ENCODE data around the gene IL32. TPM values are rescaled to one million over a fixed set of nuclear protein-coding genes. Genes with fewer than 3 reads are reported as not detected.

The IL32 gene
- total RNA-seq, 4 donors from 2014 or later = 21.9 to 720 (median 492) TPM

DNA sequence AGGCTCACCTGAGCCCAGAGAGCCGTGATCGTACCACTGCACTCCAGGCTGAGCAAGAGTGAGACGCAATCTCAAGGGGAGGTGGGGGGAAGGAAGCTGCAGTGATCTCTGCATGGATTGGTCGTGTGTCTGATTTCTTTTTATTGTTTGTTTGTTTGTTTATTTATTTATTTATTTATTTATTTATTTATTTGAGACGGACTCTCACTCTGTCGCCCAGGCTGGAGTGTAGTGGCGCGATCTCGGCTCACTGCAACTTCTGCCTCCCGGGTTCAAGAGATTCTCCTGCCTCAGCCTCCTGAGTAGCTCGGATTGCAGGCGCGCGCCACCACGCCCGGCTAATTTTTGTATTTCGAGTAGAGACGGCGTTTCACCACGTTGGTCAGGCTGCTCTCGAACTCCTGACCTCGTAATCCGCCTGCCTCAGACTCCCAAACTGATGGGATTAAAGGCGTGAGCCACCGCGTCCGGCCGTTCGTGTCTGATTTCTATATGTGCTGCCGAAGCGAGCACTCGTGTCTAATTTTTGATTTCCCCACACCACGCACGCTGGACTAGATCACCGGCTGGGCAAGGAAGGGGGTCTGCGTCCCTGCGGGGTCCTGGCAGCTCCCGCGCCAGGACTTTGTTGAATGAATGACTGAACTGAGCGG lies 45.7 kb upstream of the IL32 start:
- Histone ChIP-seq H3K36me3 (no peaks in the 10 kb centered on the region), H3K27ac (peak overlapping the region; percentile 92 to 94 (median 93)), H3K4me3 (peak overlapping the region; percentile 2 to 66 (median 52)), H3K4me1 (peaks cover 24 to 52% (median 43%) of the 10 kb centered on the region in 4 donors), H3K9me3 (no peaks in the 10 kb centered on the region), H3K27me3 (peaks cover 21% of the 10 kb centered on the region)
- intact Hi-C loops (cut with DNase I; ENCODE audit: low total_unique reads) = no loop called here
- in situ Hi-C loops (cut with MboI; ENCODE audit: low pct_ligation_motif_present in 1 of 4, low pct_unique_long_range_greater_than_20kb in 1 of 4, low sequenced_read_pairs in 3 of 4) = no loop called here
- DNase-seq = no peak
- WGBS, 2 donors (ENCODE audit: low coverage in 1 of 2) = 36% methylated on average over 37 of the region's 40 CpGs; no CpG with 5 or more reads in 1 of the 2 donors
- TF ChIP-seq POLR2A (IDR thresholded peaks at IDR 0.05) = no peak
- no peak for TF ChIP-seq EP300 (IDR thresholded peaks at IDR 0.05; ENCODE audit: low read depth)
- TF ChIP-seq, protein P1, sequence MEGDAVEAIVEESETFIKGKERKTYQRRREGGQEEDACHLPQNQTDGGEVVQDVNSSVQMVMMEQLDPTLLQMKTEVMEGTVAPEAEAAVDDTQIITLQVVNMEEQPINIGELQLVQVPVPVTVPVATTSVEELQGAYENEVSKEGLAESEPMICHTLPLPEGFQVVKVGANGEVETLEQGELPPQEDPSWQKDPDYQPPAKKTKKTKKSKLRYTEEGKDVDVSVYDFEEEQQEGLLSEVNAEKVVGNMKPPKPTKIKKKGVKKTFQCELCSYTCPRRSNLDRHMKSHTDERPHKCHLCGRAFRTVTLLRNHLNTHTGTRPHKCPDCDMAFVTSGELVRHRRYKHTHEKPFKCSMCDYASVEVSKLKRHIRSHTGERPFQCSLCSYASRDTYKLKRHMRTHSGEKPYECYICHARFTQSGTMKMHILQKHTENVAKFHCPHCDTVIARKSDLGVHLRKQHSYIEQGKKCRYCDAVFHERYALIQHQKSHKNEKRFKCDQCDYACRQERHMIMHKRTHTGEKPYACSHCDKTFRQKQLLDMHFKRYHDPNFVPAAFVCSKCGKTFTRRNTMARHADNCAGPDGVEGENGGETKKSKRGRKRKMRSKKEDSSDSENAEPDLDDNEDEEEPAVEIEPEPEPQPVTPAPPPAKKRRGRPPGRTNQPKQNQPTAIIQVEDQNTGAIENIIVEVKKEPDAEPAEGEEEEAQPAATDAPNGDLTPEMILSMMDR (IDR thresholded peaks at IDR 0.05) = no peak
- no peak for TF ChIP-seq POLR2AphosphoS5 (IDR thresholded peaks at IDR 0.05)

DNA sequence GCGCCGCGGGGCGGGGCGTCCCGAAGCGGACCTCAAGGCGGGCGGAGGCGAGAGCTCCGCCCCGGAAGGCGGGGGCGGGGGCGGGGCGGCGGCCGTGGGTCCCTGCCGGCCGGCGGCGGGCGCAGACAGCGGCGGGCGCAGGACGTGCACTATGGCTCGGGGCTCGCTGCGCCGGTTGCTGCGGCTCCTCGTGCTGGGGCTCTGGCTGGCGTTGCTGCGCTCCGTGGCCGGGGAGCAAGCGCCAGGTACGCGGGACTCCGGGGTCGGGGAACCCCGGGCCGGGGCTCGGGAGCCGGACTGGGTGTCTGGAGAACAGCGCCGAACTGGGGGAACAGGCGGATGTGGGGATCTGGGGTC lies 45.2 kb upstream of the IL32 start, which contains the start of gene TNFRSF12A:
TSS of gene TNFRSF12A (plus strand) at position 122 of the 357 bp plus-strand sequence. CDS start at position 152, 30 bp downstream.
- TF ChIP-seq POLR2AphosphoS5 (IDR thresholded peaks at IDR 0.05) (peak; percentile 85 to 95 (median 90)), EP300 (IDR thresholded peaks at IDR 0.05; ENCODE audit: low read depth) (no peak), POLR2A (IDR thresholded peaks at IDR 0.05) (peak; percentile 80)
- TF ChIP-seq, protein P1 (IDR thresholded peaks at IDR 0.05) = peak in 1 of 5 experiments; percentile 2
- Histone ChIP-seq H3K27ac (peak within 1 kb of the TSS; percentile 92 to 94 (median 93)), H3K36me3 (no peaks in the 10 kb centered on the region), H3K4me1 (peaks cover 24 to 57% (median 45%) of the 10 kb centered on the region in 4 donors), H3K4me3 (peak within 1 kb of the TSS; percentile 45 to 66 (median 54)), H3K9me3 (no peaks in the 10 kb centered on the region), H3K27me3 (peaks cover 21% of the 10 kb centered on the region)
- WGBS, 2 donors (ENCODE audit: low coverage in 1 of 2) = 0% methylated on average over 4 of the region's 49 CpGs; no CpG with 5 or more reads in 1 of the 2 donors
- in situ Hi-C loops (cut with MboI; ENCODE audit: low pct_ligation_motif_present in 1 of 4, low pct_unique_long_range_greater_than_20kb in 1 of 4, low sequenced_read_pairs in 3 of 4) (no loop called here), intact Hi-C loops (cut with DNase I; ENCODE audit: low total_unique reads) (no loop called here)
- DNase-seq = peak; percentile 83

- no peaks in the 10 kb centered on the region for H3K36me3 ChIP-seq
- H3K27ac ChIP-seq = peak overlapping the region; percentile 92 to 94 (median 93)
- in situ Hi-C loops (cut with MboI; ENCODE audit: low pct_ligation_motif_present in 1 of 4, low pct_unique_long_range_greater_than_20kb in 1 of 4, low sequenced_read_pairs in 3 of 4) (no loop called here), intact Hi-C loops (cut with DNase I; ENCODE audit: low total_unique reads) (no loop called here)
- DNase-seq = peak; percentile 75
- H3K4me3 ChIP-seq = peak overlapping the region; percentile 45 to 66 (median 54)
- no peak for TF ChIP-seq EP300 (IDR thresholded peaks at IDR 0.05; ENCODE audit: low read depth)
- TF ChIP-seq, protein P1 (IDR thresholded peaks at IDR 0.05) = peak in 1 of 5 experiments; percentile 1
- peak; percentile 27 to 83 (median 80) for TF ChIP-seq POLR2AphosphoS5 (IDR thresholded peaks at IDR 0.05)
- TF ChIP-seq POLR2A (IDR thresholded peaks at IDR 0.05) = peak; percentile 11
- no peaks in the 10 kb centered on the region for H3K9me3 ChIP-seq
- peaks cover 21% of the 10 kb centered on the region for H3K27me3 ChIP-seq
- WGBS, 2 donors (ENCODE audit: low coverage in 1 of 2) = 2% methylated on average over 40 of the region's 57 CpGs; no CpG with 5 or more reads in 1 of the 2 donors
- peaks cover 24 to 57% (median 45%) of the 10 kb centered on the region in 4 donors for H3K4me1 ChIP-seq
Measured at GRCh38 chr16:3020604-3021448, 44.6 kb upstream of the IL32 start.
